AG10803 (cell line): ENCODE results near the gene PACSIN1.

Experiments
- DNase-seq: peaks from one replicate; pipeline ENCODE4 v3.0.0; 2010; ENCODE audit warnings: low read depth
- H3K4me3 ChIP-seq: 2 replicates; pipeline ENCODE4 v1.5.1; 2011; ENCODE audit warnings: mild to moderate bottlenecking, low read length, control low read depth
- CTCF ChIP-seq: conservative IDR thresholded peaks from 2 replicates; pipeline ENCODE4 v1.5.1; 2011; ENCODE audit warnings: mild to moderate bottlenecking, low read length, control low read depth, inconsistent platforms

PACSIN1 gene

DNA sequence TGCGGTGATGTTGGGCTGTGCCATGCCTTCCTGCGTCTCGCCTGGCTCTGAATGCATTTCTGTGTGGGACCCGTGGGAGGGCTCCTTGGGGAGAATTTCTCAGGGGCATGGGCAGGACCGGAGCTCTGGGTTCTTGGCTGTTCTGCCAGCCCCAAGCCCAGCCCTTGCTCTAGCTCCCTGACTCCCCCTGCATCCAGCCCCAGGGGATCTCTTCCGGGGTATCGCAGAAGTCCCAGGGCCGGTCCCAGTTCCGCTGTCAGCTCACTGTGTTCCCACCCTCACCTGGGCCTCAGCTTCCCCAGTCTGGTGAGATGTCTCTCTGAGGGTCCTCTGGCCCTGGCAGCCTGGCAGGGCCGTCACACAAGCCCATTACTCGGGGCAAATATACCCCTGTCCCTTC lies 69.8 kb downstream of the PACSIN1 start:
- TF ChIP-seq CTCF, result no peak
- no peak for DNase-seq

DNA sequence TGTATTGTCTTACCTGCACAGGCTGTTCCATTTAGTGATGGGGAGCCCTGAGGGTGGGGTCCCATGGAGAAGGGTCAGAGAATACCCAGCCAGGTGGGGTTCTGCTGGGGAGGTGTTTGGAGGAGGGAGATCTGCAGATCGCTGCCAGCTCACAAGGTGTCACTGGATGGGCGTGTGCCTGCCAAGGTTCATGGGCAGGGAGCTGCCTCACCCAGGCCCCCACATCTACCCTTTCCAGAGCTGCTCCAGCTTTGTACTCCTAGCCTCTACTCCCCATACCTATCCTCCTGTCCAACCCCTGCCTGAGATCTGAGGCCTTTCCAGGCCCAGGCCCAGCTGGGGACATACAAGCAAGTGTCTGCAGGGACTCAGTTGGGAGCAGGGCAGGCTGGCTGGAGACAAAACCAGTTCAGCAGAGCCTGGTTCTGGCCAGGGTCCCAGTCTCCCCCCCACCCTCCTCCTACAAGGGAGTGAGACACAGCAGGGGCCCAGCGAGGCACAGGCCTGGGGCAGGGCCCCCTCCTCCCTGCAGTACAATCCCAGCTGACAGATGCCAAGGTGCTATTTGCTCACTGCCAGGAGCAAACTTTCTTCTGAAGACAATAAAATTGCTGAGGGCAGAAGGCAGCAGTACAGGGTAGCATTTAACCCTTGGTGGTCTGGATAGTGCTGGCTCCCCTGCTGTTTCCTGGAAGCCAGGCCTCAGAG lies 70.5 kb downstream of the PACSIN1 start:
- DNase-seq, result no peak
- H3K4me3 ChIP-seq, result no peak overlapping the region
- TF ChIP-seq CTCF, result no peak

More for the DNA sequence above, 69.8 kb downstream of the PACSIN1 start:
- H3K4me3 ChIP-seq, result no peak overlapping the region

- H3K4me3 ChIP-seq, result no peak overlapping the region
- no peak for TF ChIP-seq CTCF
- no peak for DNase-seq
Observed at GRCh38 chr6:34536959-34537848, 71.3 kb downstream of the PACSIN1 start.

DNA sequence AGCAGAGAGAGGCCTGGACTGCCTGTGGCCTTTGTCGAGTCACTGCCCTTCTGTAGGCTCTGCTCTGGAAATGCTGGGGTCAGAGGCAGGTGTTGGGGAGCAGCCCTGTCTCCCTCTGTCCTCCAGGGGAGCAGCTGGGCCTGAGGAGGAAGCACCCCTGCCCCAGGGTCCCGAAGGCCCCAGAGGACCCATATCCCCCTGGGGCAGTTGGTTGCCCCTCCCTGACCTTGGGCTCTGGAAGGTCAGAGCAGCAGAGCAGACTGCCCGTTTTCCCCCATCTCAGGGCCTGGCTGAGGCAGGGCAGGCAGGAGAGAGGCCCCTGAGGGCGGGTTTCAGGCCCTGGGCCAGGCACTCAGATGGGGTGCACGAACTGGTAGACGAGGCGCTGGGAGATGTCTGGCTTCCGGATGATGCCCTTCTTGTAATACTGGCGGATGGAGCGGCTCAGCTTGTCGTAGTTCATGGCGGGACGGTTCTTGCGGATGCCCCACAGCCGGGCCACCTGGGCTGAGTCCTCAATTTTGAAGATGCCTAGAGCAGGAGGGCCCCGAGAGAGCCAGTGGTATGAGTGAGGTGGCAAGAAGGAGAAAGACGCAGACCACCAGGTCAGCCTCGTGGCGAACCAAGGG lies 72.2 kb downstream of the PACSIN1 start:
- no peak for TF ChIP-seq CTCF
- no peak for DNase-seq
- no peak overlapping the region for H3K4me3 ChIP-seq

DNA sequence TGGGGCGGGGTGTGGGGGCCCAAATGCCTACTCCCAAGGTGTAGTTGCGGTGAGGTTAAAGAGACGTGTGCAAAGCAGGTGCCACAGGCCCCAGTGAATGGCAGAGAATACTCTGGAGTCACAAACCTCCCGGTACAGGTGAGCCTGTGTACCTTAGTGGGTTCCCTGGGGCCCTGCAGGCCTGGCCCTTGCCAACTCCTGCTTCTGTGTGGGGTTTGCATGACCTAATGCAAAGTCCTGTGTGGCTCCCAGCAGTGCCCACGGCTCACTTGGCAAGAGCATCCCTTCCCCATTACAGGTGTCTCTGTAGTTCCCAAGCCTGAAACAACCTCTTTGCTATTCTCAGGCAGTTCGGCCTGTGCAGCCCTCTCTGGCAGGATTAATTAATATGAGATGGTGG lies 72.7 kb downstream of the PACSIN1 start:
- H3K4me3 ChIP-seq, result no peak overlapping the region
- no peak for DNase-seq
- no peak for TF ChIP-seq CTCF

DNA sequence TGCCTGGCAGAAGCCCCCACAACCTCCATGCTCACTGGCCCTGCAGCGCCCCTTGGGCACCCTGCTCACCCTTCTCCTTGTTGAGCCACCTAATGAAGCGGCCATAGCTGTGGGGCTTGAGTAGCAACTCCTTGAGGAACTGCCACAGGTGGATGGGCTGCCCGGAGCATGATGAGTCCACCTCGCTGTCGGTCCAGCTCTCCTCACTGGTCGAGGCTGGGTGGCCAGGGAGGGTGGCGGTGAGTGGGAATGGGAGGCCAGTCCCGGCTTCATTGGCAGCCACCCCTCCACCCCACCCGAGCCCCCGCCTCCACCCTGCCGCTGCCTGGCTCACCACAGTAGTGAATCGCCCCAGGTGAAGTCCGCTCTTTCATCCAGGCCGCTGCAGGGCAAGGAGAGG lies 73.3 kb downstream of the PACSIN1 start:
- H3K4me3 ChIP-seq, result no peak overlapping the region
- no peak for DNase-seq
- TF ChIP-seq CTCF, result no peak
